ENCODE measurements around the gene UAP1L1.
"Not testable (repeated sequence)": the region's sequence is repeated elsewhere in the genome, so short reads cannot be mapped to it uniquely, and the experiment has no call there.

UAP1L1 gene

DNA sequence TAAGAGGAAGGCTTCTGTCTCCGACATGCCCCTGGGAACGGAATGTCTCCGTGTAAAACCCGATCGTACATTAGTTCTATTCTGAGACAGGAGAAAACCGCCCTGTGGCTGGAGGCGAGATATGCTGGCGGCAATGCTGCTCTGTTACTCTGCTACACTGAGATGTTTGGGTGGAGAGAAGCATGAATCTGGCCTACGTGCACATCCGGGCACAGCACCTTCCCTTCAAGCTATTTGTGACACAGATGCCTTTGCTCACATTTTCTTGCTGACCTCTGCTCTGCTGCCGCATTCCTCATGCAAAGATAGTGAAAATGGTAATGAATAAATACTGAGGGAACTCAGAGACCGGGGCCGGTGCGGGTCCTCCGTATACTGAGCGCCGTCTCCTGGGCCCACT lies 39.4 kb downstream of the UAP1L1 start:
- DNase-seq: no peak

- DNase-seq: no peak
These were observed 40.0 kb downstream of the UAP1L1 start for GRCh38 chr9:137117269-137117731.

GRCh38 chr9:137118092-137118603 lies 40.8 kb downstream of the UAP1L1 start:
- not testable (repeated sequence) for DNase-seq

- DNase-seq: not testable (repeated sequence)
These were observed 44.8 kb downstream of the UAP1L1 start for GRCh38 chr9:137121927-137122795.

DNA sequence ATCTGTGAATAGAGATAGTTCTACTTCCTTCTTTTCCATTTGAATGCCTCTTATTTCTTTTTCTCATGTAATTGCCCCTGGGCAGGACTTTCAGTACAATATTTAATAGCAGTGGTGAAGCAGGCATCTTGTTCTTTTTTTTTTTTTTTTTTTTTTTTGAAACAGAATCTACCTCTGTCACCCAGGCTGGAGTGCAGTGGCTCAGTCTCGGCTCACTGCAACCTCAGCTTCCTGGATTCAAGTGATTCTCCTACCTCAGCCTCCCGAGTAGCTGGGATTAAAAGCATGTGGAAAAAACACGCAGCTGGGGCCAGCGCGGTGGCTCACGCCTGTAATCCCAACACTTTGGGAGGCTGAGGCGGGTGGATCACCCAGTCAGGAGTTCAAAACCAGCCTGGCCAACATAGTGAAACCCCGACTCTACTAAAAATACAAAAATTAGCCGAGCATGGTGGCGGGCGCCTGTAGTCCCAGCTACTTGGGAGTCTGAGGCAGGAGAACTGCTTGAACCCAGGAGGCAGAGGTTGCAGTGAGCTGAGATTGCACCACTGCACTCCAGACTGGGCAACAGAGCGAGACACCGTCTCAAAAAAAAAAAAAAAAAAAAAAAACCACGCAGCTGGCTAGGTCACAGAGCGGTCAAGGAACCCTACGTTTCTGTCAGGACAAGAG lies 45.6 kb downstream of the UAP1L1 start:
- not testable (repeated sequence) for DNase-seq

GRCh38 chr9:137123468-137123837 lies 46.1 kb downstream of the UAP1L1 start:
- no peak for DNase-seq

GRCh38 chr9:137123952-137124462 lies 46.7 kb downstream of the UAP1L1 start:
- DNase-seq: not testable (repeated sequence)

DNA sequence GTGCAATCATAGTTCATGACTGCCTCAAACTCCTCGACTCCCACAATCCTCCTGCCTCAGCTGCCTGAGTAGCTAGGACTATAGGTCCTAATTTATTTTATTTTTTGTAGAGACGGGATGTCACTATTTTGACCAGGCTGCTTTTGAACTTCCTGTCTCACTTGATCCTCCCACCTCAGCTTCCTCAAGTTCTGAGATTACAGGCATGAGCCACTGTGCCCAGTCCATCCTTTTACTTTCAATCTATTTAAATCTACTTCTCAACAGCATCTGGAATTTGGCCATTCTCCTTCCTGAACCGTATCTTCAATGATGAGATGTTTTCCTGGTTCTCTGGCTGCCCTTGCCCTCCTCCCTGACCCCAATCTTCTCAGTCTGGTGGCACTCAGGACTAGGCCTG lies 49.5 kb downstream of the UAP1L1 start:
- DNase-seq: no peak

DNA sequence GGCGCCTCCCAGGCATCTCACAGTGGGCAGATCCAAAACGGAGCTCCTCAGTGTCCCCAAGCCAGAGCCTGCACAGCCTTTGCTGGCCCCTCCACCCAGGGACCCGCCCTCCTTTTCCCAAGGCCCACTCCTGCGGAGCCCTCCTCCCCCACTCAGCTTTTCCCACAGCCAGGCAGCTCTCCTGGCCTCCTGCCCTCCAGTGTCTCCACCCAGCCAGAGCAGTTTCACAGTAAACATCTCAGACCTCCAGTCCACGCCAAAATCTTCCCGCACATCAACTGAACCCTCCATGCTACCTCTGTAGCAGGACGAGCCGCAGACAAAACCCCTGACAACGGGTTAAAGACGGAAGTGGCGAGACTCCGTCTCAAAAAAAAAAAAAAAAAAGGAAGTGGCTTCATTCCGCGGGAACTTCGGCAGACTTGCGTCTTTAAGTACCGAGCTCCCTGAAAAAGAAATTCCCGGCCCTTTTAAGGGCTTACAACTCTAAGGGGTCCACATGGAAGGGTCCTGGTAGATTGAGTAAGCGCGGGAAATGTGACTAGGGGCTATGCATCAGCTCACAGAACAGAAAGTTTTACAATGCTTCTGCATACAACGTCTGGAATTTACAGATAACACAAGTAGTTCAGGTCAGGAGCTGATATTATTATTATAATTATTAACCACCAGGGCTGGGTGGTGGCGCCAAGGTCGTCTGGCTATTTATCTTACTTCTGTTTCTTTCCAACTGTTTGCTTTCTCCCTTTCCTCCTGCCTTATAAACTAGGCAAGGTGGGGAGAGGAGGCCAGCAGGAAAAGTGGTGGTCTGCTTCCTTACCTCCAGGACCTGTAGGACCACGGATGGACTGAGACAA lies 50.2 kb downstream of the UAP1L1 start:
- peak; percentile 70 for DNase-seq

DNA sequence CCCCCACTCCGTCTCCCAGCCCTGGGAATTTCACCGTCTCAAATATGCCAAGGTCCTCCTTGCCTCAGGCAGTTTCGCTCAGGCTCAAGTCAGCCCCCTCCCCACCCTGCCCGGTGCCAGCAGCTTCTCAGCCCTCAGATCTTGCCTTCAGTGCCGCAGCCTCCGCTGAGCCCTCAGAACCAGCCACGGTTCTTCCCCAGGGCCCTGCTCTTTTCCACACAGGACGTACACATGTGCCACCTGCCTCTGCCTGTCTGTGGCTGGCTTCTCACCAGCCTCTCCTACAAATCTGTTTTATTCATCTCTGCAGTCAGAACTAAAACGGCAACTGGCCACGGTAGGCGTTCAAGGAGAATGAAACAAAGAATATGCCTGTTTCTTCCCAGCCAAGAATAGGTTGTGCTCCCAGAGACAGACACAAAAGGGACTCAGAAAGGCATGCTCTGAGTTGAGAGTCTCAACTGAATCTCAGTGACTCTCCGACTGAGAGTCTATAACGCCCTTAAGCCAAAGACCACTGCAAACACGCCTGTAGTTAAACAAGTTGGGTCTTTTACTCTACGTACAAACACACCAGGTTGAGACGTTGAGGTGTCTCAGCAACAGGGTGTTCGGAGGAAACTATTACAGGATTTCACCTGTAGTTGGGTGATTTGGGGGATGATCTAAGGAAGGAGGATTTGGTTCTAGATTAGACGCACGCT lies 51.0 kb downstream of the UAP1L1 start:
- peak; percentile 72 for DNase-seq

DNA sequence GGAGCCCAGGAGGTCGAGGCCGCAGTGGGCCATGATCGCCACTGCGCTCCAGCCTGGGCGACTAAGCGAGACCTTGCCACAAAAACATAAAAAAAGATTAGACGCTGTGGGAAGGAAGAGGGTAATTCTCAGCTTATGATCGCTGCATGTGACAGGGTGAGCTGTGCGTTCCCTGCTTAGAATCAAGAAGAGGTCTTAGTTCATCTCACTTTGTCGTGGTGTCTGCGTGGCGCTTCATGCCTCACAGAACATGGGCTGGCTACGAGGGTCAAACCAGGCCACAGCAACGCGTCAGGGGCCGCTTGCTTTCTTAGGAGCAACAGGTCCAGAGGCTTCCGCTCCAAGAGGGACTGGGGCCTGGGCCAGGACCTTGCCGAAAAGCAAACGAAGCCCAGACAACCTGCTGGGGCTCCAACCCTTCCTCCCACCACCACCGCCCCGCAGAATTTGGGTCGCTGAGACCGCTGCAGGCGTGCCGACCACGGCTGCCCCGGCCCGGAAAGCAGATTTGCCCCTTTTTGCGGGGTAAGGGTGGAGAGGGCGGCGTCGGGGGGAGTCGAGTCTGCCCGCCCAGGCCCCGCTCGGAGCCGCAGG lies 51.6 kb downstream of the UAP1L1 start:
- DNase-seq: peak; percentile 70

GRCh38 chr9:137129456-137130175 lies 52.3 kb downstream of the UAP1L1 start:
- DNase-seq: peak; percentile 96

GRCh38 chr9:137130176-137130755 lies 52.9 kb downstream of the UAP1L1 start:
- DNase-seq: no peak
